Hippocampal formation (tissue), 2 donors: ENCODE measurements around the gene DCUN1D3.
A peak's percentile ranks its signal among the peaks of the same experiment; 100 is the strongest.
"Not testable (repeated sequence)": the region's sequence is repeated elsewhere in the genome, so short reads cannot be mapped to it uniquely, and the experiment has no call there.

Experiments
- DNase-seq, 2 donors: peaks; one replicate each; lab custom pipeline; 2025; lab: John Stamatoyannopoulos, UW

Gene DCUN1D3

DNA sequence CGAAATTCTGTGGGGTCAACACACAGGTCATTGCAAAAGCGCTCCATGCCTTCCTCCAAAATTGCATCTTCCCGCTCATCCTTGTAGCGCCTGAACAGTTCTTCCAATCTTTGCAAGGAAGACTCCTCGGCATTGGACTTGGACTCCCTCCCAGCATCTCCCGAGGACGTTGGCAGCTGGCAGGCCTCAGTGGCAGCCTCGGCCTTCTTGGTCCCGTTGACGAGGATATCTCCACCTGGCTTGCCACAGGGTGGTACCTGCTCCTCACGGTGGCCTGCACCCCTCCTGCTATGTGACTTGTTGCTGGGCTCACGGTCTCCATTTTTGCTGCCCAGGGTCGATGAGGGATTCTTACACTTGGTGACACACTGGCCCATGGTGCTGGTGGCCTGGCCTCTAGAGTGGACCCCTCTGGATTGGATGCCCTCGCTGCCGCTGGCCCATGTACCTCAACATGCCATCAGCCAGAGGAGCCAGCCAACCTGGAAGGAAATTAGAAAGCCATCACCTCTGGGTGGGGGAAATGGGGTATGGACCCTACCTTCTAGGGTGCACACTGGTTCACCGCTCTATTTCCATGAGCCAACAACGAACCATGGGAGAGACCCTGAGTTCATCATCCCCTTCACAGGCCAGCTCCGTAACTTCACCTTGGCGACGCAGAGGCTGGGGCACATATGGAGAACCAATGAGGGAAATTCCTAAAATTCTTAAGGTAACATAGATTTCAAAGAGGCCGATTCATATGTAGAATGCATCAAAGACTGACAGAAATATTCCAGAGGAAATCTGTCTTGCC, 37.8 kb downstream of the DCUN1D3 start:
- no peak for DNase-seq

DNA sequence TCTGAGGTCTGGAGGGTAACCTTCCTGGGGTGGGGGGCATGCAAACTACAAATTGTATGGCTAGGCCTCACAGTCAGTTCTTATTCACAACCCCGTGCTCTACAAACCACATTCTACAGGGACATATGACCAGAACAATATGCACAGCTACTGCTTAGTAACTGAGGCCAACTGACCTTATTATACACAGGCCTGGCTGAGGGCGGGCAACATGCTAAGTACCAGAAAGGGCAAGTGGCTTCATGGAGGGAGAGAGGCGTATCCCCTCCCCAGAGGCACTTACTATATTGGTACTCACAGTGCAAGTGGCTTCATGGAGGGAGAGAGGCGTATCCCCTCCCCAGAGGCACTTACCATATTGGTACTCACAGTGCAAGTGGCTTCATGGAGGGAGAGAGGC, 39.2 kb downstream of the DCUN1D3 start:
- not testable (repeated sequence) for DNase-seq

DNA sequence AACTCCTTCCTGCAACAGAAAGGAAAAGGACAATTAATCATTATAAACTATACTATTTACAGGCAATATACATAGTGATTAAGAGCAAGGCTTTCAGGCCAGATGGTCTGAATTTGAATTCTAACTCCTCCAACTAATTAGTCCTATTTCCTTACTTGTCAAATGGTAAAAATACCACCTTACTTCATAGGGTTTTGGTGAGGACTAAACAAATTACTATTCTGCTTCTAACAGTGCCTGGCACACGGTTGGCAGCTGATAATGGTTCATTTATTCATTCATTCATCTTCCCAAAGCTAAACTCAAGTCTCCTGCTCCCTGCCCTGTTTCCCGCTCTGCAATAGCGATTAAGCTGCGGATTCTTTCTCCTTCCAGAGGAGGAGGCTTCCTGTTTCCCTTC, 39.8 kb downstream of the DCUN1D3 start:
- DNase-seq: no peak

DNA sequence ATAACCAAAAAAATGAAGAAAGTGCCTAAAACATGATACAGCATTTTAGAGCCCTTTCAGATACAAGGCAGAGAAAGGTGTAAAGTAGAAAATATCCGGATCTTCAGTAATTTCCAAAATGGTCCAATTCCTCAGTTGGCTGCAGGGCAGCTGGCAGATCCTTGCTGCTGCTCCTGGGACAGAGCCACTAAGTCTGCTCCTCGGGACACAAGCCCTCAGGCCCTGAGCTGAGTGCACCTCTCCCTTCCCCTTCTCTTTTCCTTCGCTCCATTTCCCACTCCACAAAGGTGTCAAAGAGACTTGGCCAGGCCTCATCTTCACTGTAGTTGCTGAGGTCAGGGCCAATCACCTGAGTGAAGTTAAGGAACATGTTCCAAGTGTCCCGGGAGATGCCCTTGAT, 40.5 kb downstream of the DCUN1D3 start:
- no peak for DNase-seq

DNA sequence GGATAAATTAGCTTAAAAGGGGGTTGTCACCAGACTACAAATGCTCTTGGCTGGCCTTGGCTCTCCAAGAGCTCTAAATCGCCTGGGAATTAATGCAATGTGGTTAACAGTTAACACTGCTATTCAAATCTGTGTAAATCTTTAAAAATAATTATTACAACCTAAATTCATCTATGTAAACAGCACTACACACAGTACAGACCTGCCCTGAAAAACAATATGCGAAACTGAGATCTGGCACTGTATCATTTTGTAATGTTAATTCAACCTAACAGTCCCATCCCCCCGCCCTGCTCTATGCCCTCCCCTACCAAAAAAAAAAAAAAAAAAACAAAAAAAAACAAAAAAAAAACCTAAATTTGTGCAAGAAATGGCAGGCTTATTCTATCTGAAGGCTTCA, 40.9 kb downstream of the DCUN1D3 start:
- no peak for DNase-seq

DNA sequence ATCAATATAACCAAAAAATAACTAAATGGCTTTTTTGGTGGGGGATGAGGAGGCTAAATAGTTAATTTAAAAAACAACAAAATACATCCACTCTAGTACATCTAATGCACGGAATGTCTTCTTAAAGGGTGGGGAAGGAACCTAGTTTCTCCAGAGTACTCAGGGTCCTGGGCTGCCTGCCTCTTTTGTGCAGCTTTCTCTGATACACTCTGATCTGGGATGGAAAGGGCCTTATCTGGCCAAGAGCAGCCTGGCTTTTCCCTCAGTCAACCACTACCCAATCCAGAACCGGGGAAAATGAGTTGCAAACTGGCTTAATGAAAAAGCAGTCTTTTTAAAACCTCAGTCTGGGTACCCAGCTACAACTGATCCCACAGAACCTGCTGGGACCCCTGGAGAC, 42.9 kb downstream of the DCUN1D3 start:
- DNase-seq: no peak

DNA sequence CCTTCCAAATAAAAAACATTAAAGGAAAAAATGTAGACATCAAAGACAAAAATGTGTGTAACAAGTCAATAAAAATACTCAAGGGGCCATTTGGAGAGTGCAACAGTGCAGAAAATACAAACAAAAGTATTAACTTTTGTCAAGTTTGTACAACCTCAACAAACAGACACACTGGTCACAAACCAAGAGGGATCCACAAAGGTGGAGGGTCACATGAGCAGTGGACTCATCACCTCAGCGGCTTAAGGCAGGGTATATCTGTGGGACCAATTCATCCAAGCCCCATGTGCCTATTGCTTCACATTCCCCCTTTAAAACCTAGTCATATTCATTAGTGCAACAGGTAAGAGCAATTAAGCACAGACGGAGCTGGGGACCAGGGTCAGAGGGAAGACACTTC, 45.2 kb downstream of the DCUN1D3 start:
- no peak for DNase-seq

DNA sequence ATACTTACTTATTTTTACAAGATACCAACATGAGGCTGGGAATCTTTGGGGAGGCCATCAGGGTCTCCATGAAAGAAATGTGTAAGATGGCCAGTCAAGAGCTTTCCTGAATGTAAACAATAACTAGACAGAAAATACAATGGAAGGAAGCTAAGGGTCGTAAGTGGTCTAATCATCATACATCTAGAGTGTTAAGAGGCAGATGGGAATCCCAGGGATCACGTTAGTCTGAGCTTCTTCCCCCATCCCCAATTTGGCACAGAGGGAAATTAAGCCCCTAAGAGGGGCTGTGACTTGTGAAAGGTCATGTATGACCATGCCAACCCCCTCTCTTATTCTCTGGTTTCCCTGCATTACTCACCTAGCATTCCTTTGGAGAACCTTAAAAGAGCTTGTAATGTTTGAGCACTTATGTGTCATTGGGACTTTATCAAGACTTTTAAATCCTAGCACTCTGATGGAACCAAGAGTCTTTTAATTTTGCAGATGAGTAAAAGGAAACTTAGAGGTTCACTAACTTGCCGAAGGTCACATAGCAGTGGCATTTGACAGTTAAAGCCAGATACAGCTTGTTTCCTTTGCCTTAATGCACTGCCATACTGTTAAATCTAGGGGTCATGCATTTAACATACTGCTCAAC, 46.1 kb downstream of the DCUN1D3 start:
- no peak for DNase-seq

DNA sequence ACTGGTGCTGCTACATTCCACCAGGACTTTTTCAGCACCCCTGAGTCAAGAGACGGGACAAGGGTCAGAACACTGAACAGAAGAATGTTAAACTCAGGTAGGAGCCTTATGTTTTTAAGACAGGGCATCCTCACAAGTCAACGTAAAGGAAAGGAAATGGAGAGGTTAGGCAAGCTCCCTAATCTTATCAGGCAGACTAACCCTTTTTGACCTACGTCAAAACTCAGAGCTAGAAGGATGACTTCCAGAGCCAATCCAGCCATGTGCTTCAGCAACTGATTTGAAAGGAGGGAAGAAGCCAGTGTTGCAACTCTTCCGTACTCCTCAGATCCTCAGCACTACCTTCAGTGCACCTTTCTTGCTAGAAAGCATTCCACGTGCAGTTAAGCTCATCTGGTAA, 47.0 kb downstream of the DCUN1D3 start:
- DNase-seq: no peak

DNA sequence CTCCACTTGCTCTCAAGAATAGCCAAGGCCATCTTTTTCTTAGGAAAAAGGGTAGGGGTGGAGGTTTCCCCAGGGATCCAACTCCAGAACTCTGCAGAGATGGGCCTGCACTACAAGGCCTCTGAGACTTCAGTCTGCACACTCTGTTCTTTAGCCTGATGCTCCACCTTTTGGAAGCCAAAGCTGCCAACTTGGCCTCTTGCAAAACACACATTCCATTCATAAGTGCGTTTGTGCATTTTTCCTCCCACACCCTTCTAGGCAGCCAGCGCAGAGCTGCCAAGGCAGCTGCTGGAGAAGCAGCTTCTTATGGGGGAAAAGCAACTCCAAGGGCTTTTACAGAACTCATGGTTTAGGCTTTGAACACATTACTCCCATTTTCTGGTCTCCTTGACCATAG, 48.6 kb downstream of the DCUN1D3 start:
- DNase-seq: peak in 1 of 2 donors; percentile 27

DNA sequence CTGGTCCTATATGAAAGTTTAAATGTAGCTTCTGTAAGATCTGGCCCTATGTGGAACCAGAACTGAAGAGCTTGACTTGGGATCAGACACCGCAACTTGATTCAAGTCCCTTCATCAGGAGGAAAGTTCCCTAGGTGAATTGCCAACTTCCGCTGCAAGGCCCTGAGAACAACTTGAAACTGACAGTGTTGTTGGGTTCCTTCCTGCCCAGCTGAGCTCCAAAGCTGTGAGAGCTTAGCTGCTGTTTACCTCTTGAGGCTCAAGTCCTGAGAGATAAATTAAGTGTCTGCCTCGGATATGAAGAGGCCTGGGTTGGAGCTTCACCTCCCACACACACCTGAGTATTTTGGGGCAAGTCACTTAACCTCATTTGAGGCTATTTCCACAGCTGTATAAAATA, 49.2 kb downstream of the DCUN1D3 start:
- no peak for DNase-seq

DNA sequence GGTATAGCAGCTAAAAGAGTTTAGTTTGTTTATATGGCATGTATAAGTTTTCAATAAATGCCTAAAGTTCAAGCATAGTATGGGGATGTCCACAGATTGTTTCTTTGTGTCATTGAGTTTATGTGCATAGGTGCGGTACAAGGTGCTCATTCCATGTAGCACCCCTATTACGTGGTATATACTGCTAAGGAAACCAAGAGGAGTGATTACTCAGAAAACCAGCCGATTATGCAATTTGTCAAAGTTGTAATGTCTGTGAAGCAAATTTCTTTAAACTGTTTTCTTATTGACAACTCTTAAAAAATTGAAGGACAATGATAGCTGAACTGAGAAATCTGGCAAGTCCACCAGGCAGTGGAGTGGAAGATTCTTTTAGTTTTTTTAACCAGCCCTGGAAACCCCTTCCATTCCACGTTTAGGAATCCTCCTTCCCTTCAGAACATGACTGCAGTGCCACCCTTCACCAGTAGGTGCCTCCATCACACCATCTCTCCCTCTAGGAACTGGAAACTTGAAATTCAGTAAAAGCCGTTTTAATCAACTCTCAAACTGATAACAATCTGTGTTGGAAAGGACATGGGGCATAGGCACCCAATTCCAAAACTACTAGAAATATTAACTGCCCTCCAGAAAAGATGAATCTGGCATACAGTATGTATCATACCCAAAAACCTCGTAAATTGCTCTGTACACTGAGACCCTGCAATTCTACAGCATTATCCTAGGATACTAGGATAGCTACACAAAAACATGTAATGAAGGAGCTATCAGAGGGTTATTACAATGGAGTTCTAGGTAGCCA, 50.4 kb downstream of the DCUN1D3 start:
- peak; percentile 34 to 46 for DNase-seq

DNA sequence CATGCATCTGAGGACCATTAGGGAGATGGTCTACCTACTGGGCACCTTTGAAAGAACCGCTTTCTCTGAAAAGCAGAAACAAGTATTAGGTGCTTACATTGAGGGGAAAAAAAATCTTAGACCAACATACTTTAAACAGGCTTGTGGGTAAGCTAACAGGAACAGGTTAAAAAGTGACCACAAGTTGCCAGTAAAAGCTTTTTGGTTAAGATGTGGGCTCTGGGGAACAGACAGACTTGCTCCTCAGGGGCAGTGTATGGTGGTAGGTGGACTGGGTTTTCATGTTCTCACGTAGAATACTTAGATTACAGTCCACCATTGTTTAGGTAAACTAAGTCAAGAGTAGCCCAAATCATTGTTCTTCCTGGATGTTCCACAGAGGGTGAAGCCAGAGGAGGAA, 52.6 kb downstream of the DCUN1D3 start:
- DNase-seq: no peak

DNA sequence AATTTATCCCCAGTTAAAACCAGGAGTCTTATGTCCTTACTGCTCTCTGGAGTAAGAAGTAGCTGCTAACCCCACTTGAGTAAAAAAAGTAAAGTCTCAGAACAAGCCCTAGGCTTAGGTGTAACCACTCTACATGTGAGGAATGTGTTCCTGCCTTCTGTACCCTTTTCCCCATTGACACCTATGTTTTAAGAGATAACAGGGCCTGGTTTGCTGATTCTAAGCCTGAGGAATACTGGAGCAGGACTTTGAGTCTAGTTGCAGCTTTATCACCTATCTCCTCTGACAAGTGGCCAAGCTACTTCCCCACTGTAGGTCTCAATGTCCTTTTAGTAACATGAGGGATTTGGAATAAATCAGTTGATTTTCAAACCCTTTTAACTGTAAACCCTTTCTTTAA, 53.6 kb downstream of the DCUN1D3 start:
- no peak for DNase-seq

DNA sequence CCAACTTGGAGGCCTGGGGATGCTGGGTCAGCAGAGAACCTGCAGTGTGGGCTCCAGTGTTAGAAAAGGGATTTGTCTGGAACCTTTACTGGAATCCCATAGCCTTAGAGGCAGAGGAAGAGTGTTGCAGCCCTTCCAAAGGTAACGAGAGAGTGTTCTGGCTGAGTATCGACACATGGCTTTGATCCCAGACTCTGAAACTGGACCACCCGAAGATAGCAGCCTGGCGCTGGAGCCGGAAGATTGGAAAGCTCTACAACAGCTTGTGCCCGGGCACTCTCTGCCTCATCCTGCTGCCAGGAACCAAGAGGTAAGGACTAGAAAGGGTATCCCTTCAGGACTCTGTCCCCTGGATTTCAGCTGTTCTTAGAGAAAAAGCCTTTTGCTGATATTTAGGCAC, 54.1 kb downstream of the DCUN1D3 start:
- no peak for DNase-seq

DNA sequence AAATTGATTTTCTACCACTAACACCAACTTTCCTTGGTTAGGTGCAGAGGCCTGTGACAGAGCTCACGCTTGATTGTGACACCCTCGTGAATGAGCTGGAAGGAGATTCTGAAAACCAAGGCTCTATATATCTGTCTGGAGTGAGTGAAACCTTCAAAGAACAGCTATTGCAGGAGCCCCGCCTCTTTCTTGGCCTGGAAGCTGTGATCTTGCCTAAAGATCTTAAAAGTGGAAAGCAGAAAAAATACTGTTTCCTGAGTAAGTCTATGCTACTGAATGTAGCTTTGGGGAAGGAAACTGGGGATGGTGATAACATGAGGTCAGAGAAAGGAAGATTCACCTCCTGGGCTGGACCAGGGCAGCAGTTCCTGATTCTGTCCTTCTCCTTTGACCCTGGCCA, 55.6 kb downstream of the DCUN1D3 start:
- no peak for DNase-seq

DNA sequence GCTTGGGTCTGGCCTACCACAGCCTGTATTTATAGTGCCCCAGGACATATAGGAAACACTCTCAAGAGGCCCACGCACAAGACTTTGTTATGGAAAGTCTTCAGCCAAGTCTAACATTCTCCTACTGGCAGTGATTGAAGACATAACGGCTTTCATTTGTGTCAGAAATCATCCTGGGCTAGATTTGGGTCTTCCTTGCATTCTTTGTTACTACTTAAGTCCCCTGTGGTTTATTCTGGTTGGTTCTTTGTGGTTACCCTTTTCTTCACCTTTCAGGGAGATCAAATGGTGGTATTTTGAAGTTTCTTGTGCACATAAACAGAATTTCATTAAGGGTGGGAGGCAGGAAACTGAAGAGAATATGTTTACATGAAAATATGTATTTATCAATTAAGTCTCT, 56.1 kb downstream of the DCUN1D3 start:
- DNase-seq: no peak

DNA sequence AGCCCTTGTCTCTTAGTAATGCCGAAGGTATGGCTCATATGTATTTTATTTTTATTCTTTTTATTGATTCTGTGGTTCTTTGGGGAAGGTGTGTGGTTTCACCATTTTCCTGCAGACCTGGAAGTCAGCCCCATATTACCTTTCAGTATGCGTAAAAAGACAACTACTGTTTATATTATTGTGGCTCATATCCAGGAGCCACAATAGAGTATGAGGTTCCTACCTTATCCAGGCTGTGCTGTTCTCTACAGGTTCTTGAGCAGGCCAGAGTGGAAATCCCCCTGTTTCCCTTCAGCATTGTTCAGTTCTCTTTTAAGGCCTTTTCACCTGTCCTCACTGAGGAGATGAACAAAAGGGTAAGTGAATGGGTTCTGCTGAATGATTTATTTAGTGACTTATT, 60.7 kb downstream of the DCUN1D3 start:
- DNase-seq: no peak

DNA sequence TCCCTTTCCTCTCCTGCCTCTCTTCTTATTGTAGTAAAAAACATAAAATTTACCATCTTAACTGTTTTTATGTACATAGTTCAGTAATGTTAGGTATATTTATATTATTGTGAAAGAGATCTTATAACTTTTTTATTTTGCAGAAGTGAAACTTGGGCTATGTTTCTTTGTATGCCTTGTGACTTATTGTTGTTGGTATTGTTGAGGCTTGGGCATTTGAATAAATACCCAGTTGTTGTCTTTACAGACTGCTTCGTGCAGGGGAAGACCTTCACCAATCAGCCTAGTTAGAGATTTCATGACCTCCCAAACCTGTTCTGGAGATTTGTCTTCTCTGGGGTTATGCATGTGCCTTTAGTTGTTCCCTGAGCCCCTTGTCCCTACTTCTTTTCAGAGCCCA, 61.9 kb downstream of the DCUN1D3 start:
- DNase-seq: no peak

DNA sequence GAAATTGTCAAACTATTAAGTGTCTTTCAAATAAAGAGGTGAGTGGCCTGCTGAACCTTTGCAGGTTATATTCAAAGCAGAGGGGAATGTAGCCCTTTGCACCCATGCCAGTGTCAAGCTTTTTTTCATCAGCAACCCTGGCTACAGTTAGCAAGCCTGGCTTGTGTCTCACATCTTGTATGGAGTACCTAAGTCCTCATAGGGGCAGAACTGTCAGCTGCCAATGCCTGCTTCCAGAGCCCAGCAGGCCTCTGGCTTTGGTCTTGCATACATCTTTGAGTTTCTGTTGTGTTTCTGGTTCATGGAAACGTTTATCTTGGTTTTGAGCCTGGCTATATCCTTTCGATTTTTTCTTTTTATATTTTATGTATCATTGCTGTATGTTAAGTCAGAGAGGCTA, 67.1 kb downstream of the DCUN1D3 start:
- no peak for DNase-seq

DNA sequence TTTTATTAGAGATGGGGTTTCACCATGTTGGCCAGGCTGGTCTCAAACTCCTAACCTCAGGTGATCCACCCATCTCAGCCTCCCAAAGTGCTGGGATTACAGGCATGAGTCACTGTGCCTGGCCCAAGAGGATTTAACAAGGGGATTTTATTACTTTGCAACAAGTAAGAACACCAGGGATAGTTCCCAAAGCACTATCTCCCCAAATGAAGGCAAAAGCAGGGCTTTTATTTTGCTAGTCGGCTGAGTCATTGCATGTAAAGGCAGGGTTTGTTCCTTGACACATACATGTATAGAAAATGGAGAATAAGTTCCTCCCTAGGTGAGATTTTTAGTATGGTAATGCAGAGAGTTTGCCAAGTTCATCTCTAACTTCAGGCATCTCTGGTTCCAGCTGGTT, 69.8 kb downstream of the DCUN1D3 start:
- DNase-seq: no peak

DNA sequence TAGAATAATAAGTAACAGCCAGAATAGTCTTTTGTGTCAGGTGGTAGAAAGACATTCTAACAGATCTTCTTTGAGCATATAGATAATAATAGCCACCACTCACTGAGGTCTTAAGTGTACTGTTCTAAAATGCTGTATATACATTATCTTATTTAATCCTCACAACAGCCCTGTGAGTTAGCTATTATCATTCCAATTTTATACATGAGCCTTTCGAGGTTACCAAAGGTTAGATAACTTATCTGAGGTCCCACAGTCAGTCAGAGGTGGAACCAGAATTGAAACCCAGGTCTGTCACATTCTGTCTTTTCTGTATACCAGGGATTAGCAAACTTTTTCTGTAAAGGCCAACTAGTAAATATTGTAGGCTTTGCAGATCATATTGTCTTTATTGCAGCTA, 70.6 kb downstream of the DCUN1D3 start:
- DNase-seq: no peak

DNA sequence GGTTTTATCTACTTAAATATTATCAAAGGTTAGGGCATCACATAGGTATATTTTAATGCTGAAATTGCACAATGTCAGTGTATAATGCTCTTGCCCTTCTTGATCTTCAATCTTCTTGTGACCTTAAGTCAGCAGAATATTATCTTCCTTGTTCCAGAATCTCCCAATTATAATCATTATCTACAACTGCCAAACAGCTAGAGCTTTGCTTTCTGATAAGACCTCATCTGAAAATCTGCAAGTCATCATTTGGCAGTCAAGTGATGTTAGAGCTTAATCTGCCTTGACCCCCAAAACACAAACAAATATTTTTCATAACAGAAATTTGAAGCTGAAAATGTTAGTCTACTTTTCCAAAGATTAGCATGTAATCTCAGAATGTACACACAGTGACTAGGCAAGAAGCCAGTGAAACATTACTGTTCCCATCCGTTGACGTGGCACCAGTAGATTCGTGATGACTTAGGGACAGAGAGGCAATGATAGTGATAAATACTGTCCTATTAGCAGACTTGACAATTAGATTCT, 74.1 kb downstream of the DCUN1D3 start:
- DNase-seq: no peak
